Measurements from ENCODE around the gene MYLK3.

The MYLK3 gene

GRCh38 chr16:46658925-46659324 is 89.2 kb downstream of the MYLK3 start:
- Histone ChIP-seq H3K4me1 (ENCODE audit: low read depth, poor library complexity, severe bottlenecking) (peaks cover 27% of the 10 kb centered on the region), H3K9ac (no peak overlapping the region), H2AFZ (ENCODE audit: low read depth) (no peak overlapping the region), H4K20me1 (ENCODE audit: insufficient read depth) (no peaks in the 10 kb centered on the region), H3K4me3 (IDR thresholded peaks at IDR 0.05; ENCODE audit: insufficient read depth, low read depth, low read length) (no peak overlapping the region), H3K27me3 (ENCODE audit: insufficient read depth, low read depth) (no peaks in the 10 kb centered on the region), H3K36me3 (ENCODE audit: insufficient read depth) (peaks cover 5% of the 10 kb centered on the region; the same call in 1 of the 2 replicates), H3K79me2 (ENCODE audit: insufficient read depth, low read depth) (no peaks in the 10 kb centered on the region), H3K27ac (peak overlapping the region; percentile 3; the same call in 1 of the 2 replicates), H3K4me2 (peak overlapping the region; percentile 34)
- TF ChIP-seq CTCF (conservative IDR thresholded peaks at IDR 0.05; ENCODE audit: low read depth, low read length) = no peak
